ENCODE data around the gene GOLGA8B.

Gene GOLGA8B

DNA sequence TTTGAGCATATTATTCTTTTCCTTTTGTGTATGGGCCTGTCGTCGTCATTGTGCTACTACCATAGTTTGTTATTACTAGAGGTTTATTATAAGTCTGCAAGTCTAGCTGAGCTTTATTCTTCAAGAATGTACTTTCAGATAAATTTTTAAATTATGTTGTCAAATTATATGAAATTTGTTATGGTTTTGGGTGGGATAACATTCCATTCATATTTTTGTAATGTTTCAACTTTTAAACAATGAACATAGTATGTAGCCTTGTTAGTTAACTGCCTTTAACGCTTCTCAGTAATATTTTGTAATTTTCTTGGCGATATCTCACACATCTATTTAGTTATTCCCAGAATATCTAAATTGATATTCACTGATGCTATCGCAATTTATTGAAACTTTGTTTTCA is 41.6 kb upstream of the GOLGA8B start:
- H3K9me2 ChIP-seq (replicated peaks; ENCODE audit: insufficient read depth, low read length): no peaks in the 10 kb centered on the region
- H3K9me3 ChIP-seq (ENCODE audit: insufficient read depth, low read length): no peaks in the 10 kb centered on the region
- no peaks in the 10 kb centered on the region for H4K20me1 ChIP-seq (ENCODE audit: low read depth, low read length)
- H3K27me3 ChIP-seq (ENCODE audit: low read length): no peaks in the 10 kb centered on the region
- H3K27ac ChIP-seq (ENCODE audit: low read depth, low read length): no peak overlapping the region
- H3F3A ChIP-seq (ENCODE audit: insufficient read depth): no peaks in the 10 kb centered on the region
- H3K36me3 ChIP-seq (ENCODE audit: low read length): no peaks in the 10 kb centered on the region
- TF ChIP-seq EZH2phosphoT487 (conservative IDR thresholded peaks at IDR 0.05; ENCODE audit: low read length): no peak
- TF ChIP-seq, protein P1, sequence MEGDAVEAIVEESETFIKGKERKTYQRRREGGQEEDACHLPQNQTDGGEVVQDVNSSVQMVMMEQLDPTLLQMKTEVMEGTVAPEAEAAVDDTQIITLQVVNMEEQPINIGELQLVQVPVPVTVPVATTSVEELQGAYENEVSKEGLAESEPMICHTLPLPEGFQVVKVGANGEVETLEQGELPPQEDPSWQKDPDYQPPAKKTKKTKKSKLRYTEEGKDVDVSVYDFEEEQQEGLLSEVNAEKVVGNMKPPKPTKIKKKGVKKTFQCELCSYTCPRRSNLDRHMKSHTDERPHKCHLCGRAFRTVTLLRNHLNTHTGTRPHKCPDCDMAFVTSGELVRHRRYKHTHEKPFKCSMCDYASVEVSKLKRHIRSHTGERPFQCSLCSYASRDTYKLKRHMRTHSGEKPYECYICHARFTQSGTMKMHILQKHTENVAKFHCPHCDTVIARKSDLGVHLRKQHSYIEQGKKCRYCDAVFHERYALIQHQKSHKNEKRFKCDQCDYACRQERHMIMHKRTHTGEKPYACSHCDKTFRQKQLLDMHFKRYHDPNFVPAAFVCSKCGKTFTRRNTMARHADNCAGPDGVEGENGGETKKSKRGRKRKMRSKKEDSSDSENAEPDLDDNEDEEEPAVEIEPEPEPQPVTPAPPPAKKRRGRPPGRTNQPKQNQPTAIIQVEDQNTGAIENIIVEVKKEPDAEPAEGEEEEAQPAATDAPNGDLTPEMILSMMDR (IDR thresholded peaks at IDR 0.05; ENCODE audit: insufficient read depth, low read length, poor library complexity, severe bottlenecking): no peak
- H3K4me3 ChIP-seq (ENCODE audit: insufficient read depth, low read length, poor library complexity, severe bottlenecking): no peak overlapping the region
- no peak overlapping the region for H2AFZ ChIP-seq (ENCODE audit: low read depth, low read length, severe bottlenecking)
- H3K79me2 ChIP-seq (ENCODE audit: insufficient read depth, low read length): no peaks in the 10 kb centered on the region
- H3K9ac ChIP-seq (ENCODE audit: low read length): no peak overlapping the region
- no peak overlapping the region for H3K4me2 ChIP-seq (ENCODE audit: low read depth, low read length, poor library complexity, severe bottlenecking)

GRCh38 chr15:34621675-34622074 is 38.2 kb upstream of the GOLGA8B start:
- TF ChIP-seq, protein P1 (IDR thresholded peaks at IDR 0.05; ENCODE audit: insufficient read depth, low read length, poor library complexity, severe bottlenecking): no peak
- TF ChIP-seq EZH2phosphoT487 (conservative IDR thresholded peaks at IDR 0.05; ENCODE audit: low read length): no peak
- Histone ChIP-seq H3K9ac (ENCODE audit: low read length) (no peak overlapping the region), H3K36me3 (ENCODE audit: low read length) (no peaks in the 10 kb centered on the region), H3K9me3 (ENCODE audit: insufficient read depth, low read length) (no peaks in the 10 kb centered on the region), H4K20me1 (ENCODE audit: low read depth, low read length) (no peaks in the 10 kb centered on the region), H3F3A (ENCODE audit: insufficient read depth) (no peaks in the 10 kb centered on the region), H3K27me3 (ENCODE audit: low read length) (no peaks in the 10 kb centered on the region), H3K4me3 (ENCODE audit: insufficient read depth, low read length, poor library complexity, severe bottlenecking) (no peak overlapping the region), H3K4me2 (ENCODE audit: low read depth, low read length, poor library complexity, severe bottlenecking) (no peak overlapping the region), H3K27ac (ENCODE audit: low read depth, low read length) (no peak overlapping the region), H2AFZ (ENCODE audit: low read depth, low read length, severe bottlenecking) (no peak overlapping the region), H3K79me2 (ENCODE audit: insufficient read depth, low read length) (no peaks in the 10 kb centered on the region), H3K9me2 (replicated peaks; ENCODE audit: insufficient read depth, low read length) (no peaks in the 10 kb centered on the region)

GRCh38 chr15:34620814-34621213 is 37.4 kb upstream of the GOLGA8B start:
- Histone ChIP-seq H3K79me2 (ENCODE audit: insufficient read depth, low read length) (no peaks in the 10 kb centered on the region), H3K4me3 (ENCODE audit: insufficient read depth, low read length, poor library complexity, severe bottlenecking) (no peak overlapping the region), H3K9me2 (replicated peaks; ENCODE audit: insufficient read depth, low read length) (no peaks in the 10 kb centered on the region), H3K27ac (ENCODE audit: low read depth, low read length) (no peak overlapping the region), H3K9ac (ENCODE audit: low read length) (no peak overlapping the region), H3K4me2 (ENCODE audit: low read depth, low read length, poor library complexity, severe bottlenecking) (no peak overlapping the region), H3F3A (ENCODE audit: insufficient read depth) (no peaks in the 10 kb centered on the region), H2AFZ (ENCODE audit: low read depth, low read length, severe bottlenecking) (no peak overlapping the region), H3K36me3 (ENCODE audit: low read length) (no peaks in the 10 kb centered on the region), H4K20me1 (ENCODE audit: low read depth, low read length) (no peaks in the 10 kb centered on the region), H3K9me3 (ENCODE audit: insufficient read depth, low read length) (no peaks in the 10 kb centered on the region), H3K27me3 (ENCODE audit: low read length) (no peaks in the 10 kb centered on the region)
- TF ChIP-seq EZH2phosphoT487 (conservative IDR thresholded peaks at IDR 0.05; ENCODE audit: low read length): no peak
- TF ChIP-seq, protein P1 (IDR thresholded peaks at IDR 0.05; ENCODE audit: insufficient read depth, low read length, poor library complexity, severe bottlenecking): no peak
